ENCODE data around the gene PAPPA.

The PAPPA gene

GRCh38 chr9:116414374-116414773 lies 260.8 kb downstream of the PAPPA start:
- no peak for TF ChIP-seq CTCF (conservative IDR thresholded peaks at IDR 0.05; ENCODE audit: low read depth, low read length)
- no peak overlapping the region for H3K4me3 ChIP-seq (ENCODE audit: low read depth, low read length)
- DNase-seq (ENCODE audit: low read depth) = no peak

DNA sequence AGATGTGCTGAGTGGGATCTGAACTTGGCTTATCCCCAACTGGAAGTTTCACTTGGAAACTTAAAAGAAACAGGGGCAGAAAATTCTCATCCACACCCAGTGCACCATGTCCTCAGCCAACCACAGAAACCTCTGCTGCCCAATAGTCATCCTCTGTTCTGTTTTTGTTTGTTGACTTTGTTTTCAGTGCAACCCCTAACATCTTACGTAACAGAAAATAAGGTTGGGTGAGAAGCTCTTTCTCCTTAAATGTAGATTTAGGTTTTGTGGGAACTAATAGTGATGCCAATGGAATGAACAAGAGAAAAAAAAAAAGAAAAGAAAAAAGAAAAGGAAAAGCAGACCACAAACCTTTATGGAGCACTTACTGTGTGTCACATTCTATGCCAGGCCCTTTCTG lies 262.8 kb downstream of the PAPPA start:
- no peak overlapping the region for H3K4me3 ChIP-seq (ENCODE audit: low read depth, low read length)
- no peak for TF ChIP-seq CTCF (conservative IDR thresholded peaks at IDR 0.05; ENCODE audit: low read depth, low read length)
- no peak for DNase-seq (ENCODE audit: low read depth)

DNA sequence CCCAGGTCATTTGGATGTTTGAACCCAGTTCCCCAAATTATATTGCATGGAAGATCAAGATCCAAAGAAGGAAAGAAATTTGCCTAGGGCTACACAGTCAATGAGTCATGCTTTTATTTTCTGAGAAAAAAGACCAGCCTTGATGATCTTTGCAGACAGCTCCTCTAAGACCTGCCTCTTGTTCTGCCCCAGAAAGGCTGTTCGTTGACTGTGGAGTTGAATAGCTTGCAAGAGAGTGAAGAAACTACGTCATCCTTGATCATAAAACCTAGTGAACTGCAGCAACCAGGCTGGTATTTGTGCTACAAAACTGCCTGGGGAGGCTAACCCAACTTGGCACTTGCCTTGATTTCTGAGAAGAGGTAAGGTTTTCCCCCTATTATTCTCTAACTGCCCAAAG lies 263.9 kb downstream of the PAPPA start:
- no peak for TF ChIP-seq CTCF (conservative IDR thresholded peaks at IDR 0.05; ENCODE audit: low read depth, low read length)
- no peak for DNase-seq (ENCODE audit: low read depth)
- H3K4me3 ChIP-seq (ENCODE audit: low read depth, low read length) = no peak overlapping the region

GRCh38 chr9:116419181-116419580 lies 265.6 kb downstream of the PAPPA start:
- no peak for TF ChIP-seq CTCF (conservative IDR thresholded peaks at IDR 0.05; ENCODE audit: low read depth, low read length)
- no peak for DNase-seq (ENCODE audit: low read depth)
- H3K4me3 ChIP-seq (ENCODE audit: low read depth, low read length) = no peak overlapping the region

DNA sequence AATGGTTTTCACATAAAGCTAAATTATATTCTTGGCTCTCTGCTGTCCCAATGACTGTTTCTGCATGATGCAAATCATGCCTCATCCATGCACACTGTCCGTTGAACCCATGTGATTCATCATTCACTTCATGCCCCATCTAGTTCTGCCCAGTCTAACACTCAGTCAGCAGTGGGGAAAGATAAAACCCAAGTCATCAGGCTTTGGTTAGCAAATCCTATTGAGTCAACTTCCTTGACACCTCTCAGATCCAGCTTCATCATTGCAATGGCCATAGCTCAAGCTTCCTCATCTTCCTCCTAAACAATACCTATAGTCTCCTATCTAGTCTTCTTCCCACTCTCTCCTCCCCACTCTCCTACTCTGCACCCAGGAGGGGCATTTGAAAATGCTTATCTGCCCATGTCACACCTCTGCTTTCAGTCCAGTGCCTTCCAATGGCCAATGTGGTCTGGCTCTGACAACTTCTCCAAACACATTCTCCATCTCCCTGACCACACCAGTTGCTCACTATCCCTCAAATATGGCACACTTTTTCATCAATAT lies 267.5 kb downstream of the PAPPA start:
- no peak for TF ChIP-seq CTCF (conservative IDR thresholded peaks at IDR 0.05; ENCODE audit: low read depth, low read length)
- H3K4me3 ChIP-seq (ENCODE audit: low read depth, low read length) = no peak overlapping the region
- DNase-seq (ENCODE audit: low read depth) = no peak

DNA sequence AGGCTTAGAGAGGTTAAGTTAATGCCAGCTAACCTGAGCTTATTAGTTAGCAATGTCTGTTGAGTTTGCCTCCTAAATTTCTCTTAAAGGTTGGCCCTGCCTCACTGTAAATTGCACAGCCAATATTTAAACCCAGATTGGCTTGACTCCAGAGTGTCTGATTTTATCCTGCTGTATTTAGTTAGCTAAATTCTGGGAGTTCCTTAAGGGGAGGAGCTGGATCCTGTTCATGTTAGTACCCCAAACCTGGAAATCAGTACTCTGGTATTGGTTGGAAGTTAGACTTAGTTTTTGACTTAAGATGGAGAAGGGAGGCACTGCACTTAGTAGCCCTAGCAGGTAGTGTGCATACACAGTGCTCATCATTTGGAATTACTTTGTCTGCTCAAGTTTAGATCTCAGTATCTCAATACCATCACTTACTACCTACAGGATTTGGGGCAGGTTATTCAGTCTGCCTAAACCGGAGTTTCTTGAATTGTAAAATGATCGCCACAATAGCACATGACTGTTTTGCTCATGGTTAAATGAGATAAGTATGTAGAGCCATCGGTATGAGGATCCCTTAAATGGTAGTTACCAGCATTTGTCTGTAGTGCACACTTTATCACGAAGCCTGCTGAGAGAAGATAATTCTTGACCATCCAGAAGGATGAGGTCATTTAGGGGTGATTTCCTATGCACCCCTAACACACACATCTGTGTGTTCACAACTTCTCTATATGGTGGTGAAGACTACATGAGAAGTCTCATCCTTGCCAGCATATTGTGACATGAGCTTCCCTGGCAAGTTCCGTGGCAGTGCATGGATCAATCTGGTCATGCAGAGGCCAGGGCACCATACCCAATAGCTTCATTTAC lies 268.8 kb downstream of the PAPPA start:
- no peak overlapping the region for H3K4me3 ChIP-seq (ENCODE audit: low read depth, low read length)
- no peak for TF ChIP-seq CTCF (conservative IDR thresholded peaks at IDR 0.05; ENCODE audit: low read depth, low read length)
- DNase-seq (ENCODE audit: low read depth) = no peak

- H3K4me3 ChIP-seq (ENCODE audit: low read depth, low read length) = no peak overlapping the region
- DNase-seq (ENCODE audit: low read depth) = no peak
- TF ChIP-seq CTCF (conservative IDR thresholded peaks at IDR 0.05; ENCODE audit: low read depth, low read length) = no peak
Observed at GRCh38 chr9:116423149-116423548, 269.6 kb downstream of the PAPPA start.

All from choroid plexus epithelial cell (primary cell).